EH (cell line): Measurements from ENCODE around the gene LCN10.
"Not testable (repeated sequence)": the region's sequence is repeated elsewhere in the genome, so short reads cannot be mapped to it uniquely, and the experiment has no call there.

ENCODE experiments used
- DNase-seq: peaks from one replicate; pipeline ENCODE4 v3.0.0-alpha.2; 2015; ENCODE audit warnings: low read depth

LCN10 gene

DNA sequence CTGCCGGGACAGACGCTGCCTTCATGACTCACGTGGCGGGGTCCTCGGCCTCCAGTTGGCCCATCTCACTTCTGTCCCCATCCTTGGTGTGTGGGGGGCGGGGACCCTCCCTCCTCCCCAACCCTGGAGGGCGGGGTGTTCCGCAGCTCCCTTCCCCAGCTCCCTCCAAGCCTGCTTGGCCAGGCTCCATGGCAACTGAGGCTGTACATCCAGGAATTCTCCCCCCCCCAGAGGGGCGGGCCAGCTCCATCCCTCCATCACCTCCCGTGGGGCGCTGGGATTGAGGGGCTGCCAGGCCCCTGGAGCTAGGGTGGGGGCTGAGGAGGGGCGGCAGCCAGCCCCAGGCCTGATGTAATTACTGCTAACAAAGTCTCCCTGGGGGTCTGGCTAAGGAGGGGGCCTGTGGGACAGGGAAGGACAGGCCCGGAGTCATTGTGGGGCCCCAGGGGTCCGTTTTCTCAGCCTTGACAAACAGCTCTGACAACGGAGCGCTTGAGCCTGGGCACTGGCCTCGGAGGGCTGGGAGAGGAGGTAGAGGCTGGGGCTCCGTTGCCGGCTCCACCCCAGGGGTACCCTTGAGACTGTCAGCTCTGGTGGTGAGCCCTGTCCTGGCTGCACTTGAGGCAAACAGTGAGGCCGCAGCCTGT is 22.4 kb downstream of the LCN10 start:
- peak; percentile 49 for DNase-seq

GRCh38 chr9:136719195-136719880 is 23.4 kb downstream of the LCN10 start:
- no peak for DNase-seq

DNA sequence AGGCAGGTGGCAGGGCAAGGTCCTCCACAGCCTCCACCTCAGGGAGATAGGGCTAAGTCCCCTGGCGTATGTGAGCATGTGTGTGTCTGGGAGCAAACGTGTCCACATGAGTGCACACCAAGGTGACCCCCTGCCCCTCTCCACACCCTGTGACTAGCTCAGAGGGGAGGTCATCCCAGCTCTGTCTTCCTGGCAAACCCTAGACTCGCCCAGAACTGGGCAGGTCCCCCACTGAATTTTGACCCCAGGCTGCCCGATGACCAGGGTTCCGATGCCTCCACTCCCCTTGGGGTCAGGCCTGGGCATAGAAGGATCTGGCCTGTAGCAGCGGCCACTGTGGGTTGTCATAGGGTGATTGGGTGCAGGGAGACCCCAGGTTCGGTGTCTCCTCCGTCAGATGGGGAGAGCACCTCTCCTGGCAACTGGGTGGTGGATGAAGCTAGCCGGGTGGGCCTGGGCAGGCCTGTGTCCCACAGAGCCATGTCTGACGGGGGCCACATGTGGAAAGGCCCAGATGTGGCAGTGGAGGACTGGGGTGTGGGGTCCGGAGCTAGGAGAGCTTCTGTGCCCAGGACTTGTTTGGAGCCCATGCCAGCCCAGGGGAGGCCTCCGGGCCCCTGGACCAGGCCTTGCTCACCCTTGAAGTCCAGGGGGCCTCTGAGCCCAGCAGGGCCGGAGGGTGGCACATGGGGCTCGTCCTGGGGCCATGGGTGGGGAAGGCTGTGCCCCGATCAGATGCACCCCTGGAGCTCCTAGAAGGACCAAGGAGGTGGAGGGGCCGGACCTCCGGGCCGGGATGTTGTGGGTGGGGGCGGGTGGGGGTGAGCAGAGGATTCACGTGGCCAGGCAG is 24.2 kb downstream of the LCN10 start:
- no peak for DNase-seq

DNA sequence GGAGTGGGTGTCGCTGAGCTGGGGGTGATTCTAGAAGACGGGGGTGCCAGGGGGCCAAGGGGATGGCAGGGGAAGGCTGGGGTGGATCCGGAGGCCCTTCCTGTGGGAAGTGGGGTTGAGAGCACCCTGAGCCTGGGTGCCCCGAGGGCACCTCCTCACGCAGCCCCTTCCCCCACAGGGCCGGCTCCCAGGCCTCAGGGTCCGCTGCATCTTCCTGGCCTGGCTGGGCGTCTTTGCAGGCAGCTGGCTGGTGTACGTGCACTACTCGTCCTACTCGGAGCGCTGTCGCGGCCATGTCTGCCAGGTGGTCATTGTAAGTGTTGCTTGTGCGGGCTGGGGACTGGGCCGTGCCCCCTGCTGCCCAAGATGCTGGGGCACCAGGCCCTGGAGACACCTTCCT is 25.3 kb downstream of the LCN10 start:
- DNase-seq, result no peak

DNA sequence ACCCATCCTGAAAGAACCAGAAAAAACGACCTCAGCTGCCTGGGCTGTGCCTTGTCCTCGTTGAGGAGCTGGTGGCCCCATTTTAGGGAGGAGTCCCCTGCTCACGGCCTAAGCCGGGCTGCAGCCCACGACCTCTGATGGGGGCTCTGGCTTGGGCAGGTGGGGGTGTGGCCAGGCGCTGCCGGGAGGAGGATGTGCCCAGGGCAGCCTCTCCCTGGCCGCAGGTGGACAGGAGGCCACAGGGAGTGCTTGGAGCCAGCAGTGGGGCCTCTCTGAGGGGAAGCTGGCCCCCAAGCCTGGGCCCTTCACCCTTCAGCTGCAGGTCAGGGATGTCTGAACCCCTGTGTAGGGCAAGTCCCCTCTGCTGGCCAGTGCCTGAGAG is 27.9 kb downstream of the LCN10 start:
- DNase-seq, result no peak

DNA sequence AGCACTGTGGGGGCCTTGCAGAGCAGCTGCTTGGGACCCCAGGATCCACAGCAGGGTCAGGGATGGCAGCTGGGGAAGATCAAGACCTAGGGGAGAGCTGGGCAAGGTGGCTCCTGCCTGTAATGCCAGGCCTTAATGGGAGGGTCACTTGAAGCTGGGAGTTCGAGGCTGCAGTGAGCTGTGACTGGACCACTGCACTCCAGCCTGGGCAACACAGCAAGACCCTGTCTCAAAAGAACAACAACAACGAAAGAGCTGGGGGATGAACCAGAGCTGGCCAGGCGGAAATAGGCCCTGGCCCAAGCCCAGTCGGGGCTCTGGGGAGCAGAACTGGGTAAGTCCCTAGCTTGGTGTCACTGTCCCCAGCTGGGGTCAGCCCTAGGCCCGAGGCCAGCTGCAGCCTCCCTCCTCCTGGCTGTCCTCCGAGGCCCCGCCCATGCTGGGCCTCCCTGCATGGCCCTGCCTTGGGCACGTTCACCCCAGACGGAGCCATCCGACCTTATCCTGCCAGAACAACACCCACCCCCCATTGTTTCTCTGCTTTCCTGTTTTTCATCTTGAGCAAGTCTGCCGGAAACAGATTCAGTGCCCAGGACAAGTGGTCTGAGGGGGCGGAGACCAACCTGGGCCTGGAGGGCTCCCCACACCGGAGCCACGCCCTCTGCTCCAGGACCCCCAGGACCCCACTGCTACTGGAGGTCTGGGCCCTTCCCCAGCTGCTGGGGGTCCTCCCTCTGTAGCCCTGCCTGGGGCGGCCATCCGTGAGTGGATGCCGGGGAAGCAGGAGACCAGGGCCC is 28.4 kb downstream of the LCN10 start:
- no peak for DNase-seq

- no peak for DNase-seq
Observed at GRCh38 chr9:136713550-136713949, 29.2 kb downstream of the LCN10 start.

GRCh38 chr9:136712690-136713544 is 29.8 kb downstream of the LCN10 start:
- no peak for DNase-seq

DNA sequence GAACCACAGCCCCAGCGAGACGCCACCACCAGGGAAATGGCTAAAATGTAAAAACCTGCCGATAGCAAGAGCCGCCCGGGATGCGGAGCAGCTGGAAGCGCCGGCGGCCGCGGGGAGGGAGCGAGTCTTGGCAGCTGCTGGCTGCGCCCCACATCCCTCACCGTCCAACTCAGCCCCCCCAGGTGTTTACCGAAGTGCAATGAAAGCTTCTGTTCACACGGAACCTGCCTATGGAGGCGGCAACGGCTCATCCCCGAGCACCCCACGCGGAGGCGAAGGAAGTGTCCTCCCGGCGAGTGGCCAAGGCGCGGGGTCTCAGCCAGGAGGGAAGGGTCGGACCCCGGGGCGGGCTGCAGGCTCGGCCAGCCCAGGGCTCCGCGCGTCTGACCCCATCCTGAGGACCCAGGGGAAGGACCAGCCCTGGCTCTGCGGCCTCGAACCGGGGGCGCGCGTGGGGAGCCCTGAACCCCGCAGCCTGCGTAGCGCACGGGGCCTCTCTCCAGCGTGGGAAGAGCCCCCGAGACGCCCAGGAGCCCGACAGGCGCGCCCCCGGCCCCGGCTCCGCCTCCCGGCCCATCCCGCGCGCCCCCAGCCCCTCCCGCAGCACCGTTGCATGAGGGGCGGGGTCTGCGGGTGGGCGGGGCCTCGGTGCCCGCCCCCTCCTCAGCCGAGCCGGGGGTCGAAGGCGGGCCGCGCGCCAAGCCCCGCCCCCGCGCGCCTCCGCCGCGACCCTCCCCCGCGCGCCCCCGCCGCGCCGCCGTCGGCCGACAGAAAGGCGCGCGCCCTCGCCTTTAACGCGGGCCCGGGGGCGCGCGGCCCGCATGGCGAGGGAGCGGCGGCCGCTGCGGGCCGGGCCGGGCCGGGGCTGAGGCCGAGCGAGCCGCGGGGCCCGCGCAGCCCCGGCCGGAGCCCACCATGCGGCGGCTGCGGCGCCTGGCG is 30.7 kb downstream of the LCN10 start, which contains the start of gene DIPK1B:
TSS of gene DIPK1B (plus strand) at position 822 of the 939 bp plus-strand sequence. CDS start at position 916, 94 bp downstream.
- DNase-seq, result no peak

GRCh38 chr9:136711219-136711648 is 31.5 kb downstream of the LCN10 start:
- peak; percentile 72 for DNase-seq

GRCh38 chr9:136710543-136710942 is 32.2 kb downstream of the LCN10 start:
- peak; percentile 34 for DNase-seq

GRCh38 chr9:136709454-136710109 is 33.2 kb downstream of the LCN10 start:
- no peak for DNase-seq

DNA sequence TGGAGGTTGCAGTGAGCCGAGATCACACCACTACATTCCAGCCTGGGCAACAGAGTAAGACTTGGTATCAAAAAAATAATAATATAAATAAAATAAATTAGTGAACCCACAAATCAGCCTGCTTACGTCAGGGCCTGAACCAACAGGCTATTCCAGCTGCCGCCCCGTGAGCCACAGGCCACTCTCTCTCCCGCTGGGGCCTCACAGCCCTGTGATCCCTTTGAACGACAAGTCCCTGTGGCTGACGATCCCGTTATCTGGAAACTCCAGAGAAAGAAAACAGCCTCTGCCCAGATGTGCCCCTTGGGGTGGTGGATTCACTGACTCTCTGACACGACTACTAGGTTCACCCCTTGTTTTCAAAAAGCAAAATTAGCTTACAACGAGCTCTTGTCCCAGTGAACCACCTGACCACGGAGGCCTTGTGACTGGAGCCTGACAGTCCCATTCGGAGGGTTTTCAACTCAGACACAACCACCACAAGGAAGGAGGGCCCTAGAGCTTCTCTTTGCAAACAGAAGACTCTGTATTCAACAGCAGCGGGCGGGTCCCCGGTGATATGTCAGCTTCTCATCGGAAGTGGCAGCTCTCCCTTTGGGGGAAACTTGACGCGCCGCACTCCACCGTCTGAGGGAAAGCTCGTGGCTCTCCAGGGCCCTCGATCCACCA is 34.8 kb downstream of the LCN10 start:
- no peak for DNase-seq

- DNase-seq, result no peak
Observed at GRCh38 chr9:136707011-136707410, 35.7 kb downstream of the LCN10 start.

- DNase-seq, result no peak
Observed at GRCh38 chr9:136705564-136705963, 37.2 kb downstream of the LCN10 start.

- DNase-seq, result not testable (repeated sequence)
Observed at GRCh38 chr9:136704741-136705140, 38.0 kb downstream of the LCN10 start.

- no peak for DNase-seq
Observed at GRCh38 chr9:136703276-136703860, 39.4 kb downstream of the LCN10 start.

DNA sequence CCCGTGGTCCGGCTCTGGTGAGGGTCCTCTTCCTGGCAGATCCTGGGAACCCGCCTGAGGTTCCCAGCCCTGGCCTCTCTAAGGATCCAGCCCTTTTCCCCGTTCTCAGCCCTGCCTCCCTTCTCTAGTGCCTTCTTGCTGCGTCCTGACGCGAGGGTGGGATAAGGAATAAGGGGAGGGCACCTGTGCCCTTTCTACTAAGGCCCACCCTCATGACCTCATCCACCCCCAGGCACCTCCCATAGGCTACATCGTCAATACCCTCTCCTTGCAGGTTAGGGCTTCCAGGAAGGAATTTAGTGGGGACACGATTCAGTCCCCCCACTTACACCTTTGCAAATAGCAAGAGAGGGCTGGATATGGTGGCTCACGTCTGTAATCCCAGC is 41.1 kb downstream of the LCN10 start:
- DNase-seq, result no peak
